HG03520 (cell line): ENCODE results near the gene EPB41L4A.

Source experiments
- ATAC-seq: cut with Tn5 transposase; IDR thresholded peaks from one replicate; pipeline ENCODE4 v1.9.1; 2021; ENCODE audit warnings: mild to moderate bottlenecking, moderate library complexity; ENCODE audit not compliant: unreplicated experiment

Gene EPB41L4A

DNA sequence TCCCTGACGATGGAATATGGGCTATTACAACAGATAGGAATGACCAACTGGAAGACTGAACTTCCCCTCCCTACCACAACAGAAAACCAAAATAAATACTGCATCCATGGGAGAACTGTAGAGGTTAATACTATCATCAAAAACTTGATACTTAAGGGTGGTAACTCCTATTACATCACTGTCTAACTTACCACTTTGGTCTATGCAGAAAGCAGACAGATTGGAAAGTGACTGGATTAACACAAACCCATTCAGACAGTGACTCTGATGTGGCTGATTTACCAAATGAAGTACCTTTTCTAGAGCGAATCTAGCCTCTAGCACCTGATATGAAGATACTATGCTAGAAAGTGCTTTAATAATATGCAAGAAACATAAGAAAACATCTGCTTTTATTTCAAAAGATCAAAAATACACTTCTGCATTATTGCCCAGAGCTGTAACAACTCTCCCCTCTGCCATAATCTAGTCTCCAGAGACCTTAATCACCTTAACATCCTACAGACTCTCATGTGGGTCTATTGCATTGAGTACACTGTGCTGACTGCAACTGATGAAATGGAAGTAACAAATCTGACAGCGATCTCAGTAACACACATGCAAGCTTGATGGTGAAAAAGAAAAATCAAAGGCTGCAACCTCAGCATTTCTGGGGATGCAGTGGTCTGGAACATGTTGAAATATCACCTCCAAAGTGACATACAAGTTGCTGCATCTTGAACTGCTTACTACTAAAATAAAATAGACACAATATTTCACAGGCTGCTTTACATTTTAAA is 62.7 kb downstream of the EPB41L4A start:
- ATAC-seq, result no peak

DNA sequence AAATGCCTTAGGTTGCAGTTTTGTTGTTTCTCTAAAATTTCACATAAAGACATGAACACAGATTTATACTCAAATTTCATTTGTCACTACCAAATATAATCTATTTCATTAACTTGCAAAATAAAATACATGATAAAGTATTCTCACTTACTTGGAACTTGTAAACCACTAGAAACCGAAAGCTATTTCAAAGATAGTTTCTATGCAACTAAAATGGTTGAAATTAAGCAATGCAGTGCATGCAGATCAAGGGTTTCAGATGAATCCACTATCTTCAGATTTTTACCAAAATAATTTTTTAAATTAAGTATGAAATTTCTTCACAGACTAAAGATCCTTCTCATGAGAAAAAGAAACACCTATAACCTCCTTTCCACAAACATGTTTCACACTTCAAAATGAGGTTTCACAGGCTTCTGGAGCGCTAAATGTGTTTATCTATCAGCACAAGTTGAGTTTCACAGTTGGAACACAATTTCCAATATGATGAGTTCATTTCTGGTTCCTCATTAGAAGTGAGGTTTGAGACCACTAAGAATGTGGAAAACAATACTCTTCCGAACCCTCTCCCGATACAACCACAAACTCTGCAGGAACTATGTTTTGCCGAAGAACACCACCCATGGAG is 63.9 kb downstream of the EPB41L4A start:
- no peak for ATAC-seq

DNA sequence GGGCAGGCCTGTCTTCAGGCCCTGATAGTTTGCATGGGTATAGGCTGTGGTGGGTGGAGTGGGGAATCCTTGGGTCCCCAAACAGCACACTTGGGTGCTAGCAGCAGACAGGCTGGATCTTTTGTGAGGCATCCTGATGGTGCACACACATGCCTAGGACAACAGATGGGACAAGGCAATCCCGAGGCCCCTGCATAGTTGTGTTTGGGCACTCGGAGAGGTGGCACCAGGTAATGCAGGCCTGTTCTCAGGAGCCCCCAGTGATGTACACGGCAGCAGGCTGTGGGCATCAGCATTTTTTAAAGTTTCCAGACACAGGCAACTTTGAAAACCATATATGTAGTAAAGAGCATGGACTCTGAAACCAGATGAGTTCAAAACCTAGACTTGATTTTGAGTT is 65.4 kb downstream of the EPB41L4A start:
- ATAC-seq, result no peak

DNA sequence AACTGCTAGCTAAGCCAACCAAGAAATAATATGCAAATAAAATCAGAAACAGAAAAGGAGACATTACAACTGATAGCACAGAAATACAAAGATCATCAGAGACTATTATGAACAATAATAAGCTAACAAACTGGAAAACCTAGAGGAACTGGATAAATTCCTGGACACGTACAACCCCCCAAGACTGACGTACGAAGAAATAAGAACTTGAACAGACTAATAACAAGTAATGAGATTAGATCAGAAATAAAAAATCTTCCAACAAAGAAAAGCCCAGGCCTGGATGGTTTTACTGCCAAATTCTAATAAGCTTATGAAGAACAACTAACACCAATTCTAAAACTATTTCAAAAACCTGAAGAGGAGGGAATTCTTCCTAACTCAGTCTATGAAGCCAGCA is 67.9 kb downstream of the EPB41L4A start:
- no peak for ATAC-seq

DNA sequence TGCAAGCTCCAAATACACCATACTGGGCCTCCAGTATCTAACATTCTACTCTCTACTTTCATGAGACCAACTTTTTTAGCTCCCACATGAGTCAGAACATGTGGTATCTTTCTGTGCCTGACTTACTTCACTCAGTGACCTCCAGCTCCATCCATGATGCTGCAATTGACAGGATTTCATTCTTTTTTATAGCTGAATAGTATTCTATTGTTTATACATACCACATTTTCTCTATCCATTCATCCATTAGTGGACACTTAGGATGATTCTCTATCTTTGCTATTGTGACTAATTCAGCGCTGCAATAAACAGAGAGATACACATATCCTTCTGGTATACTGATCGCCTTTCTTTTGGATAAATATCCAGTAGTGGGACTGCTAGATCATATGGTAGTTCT is 68.5 kb downstream of the EPB41L4A start:
- no peak for ATAC-seq

DNA sequence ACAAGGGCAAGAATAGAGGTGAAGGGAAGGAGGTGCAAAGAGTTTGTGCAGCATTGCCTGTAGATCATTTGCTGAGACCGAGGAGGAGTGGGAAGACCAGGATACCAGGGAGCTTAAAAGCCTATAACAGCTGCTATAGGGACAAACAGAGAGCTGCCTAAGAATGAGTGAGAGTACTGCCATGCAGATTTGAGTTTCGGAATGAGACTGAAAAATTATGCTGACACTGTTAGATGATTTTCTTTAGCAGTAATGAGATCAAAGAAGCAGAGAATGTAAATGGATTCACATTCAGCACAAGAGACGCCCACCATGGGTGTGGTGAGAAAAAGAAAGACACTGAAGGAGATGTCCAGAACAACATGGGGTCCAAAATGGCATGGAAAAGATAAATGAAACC is 69.7 kb downstream of the EPB41L4A start:
- ATAC-seq, result no peak

DNA sequence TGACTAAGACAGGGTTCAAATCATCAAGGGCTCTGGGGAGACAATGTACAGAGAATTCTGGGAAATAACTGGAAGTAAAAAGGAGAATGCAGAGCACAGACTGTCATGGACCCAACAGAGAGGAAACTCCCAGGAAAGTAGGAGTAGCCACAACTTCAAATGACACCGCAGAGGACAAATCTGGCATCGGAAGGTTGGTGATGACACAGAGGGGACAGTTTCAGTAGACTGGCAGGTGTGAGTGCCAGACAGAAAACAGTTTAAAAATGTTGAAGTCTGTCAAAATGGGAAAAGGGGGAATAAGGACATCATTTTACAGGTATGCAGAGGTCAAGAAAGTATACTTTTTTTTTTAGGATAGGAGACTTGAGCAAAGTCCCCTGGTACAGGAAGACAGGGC is 70.2 kb downstream of the EPB41L4A start:
- no peak for ATAC-seq

DNA sequence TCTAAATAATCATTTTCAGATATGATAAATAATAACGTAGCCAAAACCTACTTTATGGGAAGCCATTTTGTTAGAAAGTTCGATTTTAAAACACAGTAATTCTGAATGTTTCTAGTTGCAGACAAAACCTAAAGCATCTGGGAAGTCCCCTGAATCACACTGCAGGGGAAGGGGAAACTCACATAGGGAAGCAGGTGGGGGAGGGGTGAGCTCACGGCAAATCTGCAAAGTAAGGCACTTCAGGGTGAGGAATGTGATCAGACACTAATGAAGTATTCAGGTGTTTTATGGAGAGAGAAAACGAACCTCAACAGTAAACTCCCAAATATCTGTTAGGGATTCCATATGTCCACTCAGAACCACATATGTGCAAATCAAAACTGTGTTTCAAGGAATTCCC is 70.7 kb downstream of the EPB41L4A start:
- no peak for ATAC-seq

DNA sequence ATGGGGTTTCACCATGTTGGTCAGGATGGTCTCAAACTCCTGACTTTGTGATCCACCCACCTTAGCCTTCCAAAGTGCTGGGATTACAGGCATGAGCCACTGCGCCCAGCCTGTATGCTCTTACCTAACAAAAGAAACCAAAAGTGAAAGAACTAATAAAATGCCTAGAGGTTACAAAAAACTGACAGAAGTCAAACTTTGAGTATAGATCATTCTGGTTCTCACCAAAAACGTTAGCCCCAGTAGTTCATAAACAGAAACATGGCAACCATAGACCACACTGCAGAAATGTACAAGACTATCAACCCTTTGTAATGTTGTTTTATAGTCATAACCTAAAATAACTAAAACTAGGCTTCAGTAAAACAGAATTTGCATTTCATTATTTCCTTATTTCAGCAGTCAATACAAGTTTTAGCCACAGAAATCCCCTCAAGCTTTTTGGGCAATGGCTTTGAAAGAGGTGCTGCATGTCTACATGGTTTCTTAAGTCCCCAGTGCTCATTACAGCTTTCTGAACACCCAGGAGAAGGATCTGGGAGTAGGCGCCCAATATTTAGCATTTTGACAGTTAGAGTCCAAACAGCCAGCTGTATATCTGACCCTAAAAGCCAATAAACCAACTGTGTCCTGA is 72.5 kb downstream of the EPB41L4A start:
- peak; percentile 49 for ATAC-seq

DNA sequence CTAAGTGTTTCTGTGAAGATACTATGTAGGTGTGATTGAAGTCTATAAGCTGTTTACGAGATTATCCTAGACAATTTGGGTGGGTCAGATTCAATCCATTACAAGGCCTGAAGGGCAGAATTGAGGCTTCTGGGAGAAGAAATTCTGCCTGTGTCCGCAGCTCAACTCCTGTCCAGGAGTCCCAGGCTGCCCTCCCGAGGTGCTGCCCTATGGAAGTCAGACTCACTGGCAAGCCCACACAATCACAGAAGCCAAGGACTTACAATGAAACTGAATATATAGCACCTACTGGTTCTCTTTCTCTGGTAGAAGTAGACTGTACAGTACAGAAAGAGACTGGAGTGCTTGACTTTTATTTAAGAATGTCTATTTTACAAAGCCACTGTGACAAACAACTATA is 74.5 kb downstream of the EPB41L4A start:
- ATAC-seq, result no peak

DNA sequence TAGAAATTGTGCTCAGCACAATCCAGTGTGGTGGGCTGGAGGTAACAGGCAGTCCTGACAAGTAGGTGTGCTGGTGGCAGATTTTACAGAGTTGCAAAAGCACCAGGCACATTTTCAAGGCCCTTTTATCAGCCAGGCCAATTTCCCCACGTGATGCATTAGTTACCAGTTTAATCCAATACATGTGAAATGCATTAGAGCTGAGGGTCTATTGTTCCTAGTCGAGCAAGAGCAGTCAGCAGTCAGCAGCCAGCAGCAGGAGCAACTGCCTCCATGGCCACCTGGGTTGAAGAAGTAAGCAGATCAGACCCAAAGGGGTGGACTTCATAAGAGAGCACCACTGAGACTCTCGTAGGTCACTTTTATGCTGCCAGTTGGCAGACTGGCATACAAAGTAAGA is 76.7 kb downstream of the EPB41L4A start:
- no peak for ATAC-seq

DNA sequence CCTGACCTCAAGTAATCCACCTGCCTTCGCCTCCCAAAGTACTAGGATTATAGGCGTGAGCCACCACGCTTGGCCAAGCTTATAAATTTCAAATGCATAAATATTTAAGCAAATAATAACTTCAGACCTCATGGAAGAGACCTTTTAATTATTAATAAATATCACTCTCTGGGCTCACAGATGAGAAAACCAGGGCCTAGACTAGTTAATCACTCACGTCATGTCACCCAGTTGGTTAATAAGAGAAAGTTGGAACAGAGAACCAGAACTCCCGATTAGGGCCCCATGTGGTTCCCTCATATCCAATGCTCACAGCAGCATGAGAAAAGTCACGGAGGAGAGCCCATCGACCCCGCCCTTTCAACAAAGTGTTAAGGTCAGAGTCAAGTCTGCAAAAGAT is 79.3 kb downstream of the EPB41L4A start:
- ATAC-seq, result no peak

DNA sequence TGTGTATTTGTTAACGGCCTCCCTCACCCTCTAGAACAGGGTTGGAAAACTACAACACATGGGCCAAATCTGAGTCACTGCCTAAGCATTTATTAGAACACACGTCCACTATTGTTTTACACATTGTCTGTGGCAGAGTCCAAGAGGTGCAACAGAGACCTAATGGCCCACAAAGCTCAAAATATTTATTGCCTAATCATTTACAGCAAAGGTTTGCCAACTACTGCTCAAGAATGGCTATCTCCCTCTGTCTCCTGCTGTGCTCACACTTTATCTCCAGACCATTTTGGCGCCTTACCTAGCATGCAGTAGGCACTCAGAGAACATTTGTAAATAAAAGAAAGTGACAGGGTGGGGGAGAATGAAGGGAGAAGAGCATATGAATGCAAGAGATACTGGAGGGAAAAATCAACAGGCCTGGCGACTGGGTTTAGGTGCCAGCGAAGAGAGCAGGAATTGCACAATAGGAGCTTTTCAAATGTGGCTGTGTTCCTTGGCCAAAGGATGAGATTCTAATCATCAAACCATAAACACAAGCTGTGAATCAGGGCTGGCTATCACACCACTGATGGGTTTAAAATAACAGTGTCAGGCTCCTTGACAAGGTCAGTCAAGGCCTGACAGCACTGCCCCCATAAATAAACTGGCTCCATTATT is 80.3 kb downstream of the EPB41L4A start:
- no peak for ATAC-seq

DNA sequence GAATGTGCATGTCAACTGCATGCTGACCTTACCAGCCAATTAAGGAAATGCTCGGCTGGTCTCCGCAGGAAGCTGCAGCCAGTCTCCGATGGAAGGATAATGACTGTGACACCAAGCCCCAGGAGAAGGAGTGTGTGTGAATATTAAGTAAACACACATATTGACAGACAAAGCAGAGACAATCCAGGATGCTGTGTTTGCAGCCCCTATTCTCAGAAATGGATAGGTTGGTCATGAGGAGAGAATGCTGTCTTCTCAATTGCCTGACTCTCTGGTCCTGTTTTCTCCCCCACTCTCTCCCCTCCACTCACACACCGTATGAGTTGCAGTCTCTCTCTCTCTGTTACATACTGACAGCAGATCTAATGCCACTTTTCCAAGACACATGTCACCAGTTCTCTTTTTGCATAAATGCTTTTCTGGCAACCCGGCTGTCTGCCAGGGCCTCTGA is 85.7 kb downstream of the EPB41L4A start:
- no peak for ATAC-seq

DNA sequence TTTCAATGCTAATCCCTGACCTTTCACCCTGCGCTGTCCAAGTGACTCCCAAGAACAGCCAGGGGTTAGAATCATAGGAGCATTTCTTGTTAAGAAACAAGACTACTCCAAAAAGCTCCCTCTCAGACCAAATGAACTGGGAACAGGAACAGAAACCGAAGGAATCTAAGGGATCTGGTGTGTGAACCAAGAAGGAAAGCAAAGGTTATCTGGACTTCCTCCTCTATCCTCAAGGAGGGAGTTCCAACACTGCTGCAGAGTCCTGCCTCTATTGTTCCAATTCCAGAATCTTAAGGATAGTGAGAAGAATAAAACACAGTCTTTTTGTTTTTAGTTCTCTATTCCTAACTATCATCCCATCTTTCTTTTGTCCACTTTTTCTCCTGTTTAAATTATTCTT is 87.2 kb downstream of the EPB41L4A start:
- no peak for ATAC-seq

DNA sequence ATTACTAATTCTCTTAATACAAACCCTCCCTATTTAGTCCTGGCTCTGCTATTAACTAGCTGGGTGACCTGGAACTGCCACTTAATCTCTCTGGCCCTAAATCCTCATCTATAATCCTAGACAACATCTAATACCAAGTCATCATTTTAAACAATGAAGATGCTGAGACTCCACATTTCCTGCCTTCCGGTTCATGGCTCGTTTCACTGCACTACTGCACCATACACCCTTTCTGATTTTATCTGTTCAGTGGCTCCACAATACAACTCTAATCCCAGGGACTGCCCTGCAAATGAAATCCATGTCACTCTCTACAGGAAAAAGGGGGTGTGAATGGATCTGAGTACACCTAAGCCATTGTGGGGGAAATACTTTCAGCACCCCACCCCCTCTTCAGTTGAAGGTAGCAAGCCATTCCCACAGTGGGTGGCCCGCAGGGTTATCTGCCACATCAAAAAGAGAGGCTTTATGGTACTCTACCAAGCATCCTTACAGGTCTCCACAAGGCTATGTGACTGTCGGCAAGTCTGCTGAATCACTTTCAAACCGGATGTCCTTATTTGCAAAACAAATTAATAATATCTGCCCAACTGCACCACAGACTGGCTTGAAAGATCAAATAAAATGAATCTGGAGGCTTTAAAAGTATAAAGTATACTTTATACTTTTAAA is 89.5 kb downstream of the EPB41L4A start:
- peak; percentile 96 for ATAC-seq

DNA sequence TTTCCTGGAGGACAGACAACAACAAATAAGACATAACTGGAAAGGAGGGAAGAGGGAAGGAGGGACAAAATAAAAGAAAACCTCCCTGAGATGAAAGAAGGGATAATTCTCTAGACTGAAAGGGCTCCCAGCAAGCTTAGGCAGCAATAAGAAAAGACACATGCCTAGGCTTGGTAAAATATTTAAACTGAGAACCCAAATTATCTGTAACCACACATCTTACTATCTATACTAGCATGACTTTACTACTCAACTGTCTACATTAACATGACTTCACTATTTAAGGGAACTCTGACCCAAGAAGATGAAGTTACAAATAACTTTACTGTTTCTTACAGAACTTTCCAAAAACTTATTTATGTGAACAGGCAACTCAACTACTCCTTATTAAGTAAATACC is 95.9 kb downstream of the EPB41L4A start:
- ATAC-seq, result no peak

DNA sequence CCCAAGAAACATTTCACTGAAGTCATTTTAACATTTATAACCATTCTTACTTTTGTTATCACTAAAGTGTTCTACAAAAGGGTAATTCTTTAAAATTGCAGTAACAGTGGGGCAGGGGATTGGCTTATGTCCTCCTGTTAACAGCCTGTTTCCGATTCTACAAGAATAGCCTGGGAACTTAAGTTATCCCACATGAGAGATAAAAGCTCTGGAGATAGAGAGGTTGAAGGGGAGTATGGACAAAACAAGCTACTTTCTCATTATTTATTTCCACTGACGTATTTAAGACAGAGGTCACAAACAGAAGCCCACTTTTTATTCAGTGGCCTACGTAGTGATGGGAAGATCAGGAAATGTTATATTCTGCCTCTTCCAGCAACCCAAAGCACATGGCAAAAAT is 98.7 kb downstream of the EPB41L4A start:
- no peak for ATAC-seq

DNA sequence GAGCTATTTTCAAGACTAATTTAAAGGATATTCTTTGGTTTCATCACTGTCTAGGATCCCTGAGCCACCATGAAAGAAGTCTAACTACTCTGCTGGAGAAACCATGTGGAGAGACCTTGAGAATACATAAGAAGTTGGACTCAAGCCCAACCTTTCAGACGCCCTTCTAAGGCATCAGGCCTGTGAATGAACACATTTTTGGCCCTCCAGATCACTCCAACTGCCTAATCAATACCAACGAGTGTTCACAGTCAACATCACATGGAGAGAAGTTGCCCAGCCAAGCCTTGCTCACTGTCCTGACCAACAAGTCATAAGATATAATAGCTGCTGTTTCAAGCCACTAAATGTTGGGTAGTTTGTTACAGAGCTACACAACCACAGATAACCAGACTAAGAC is 100.7 kb downstream of the EPB41L4A start:
- ATAC-seq, result no peak

DNA sequence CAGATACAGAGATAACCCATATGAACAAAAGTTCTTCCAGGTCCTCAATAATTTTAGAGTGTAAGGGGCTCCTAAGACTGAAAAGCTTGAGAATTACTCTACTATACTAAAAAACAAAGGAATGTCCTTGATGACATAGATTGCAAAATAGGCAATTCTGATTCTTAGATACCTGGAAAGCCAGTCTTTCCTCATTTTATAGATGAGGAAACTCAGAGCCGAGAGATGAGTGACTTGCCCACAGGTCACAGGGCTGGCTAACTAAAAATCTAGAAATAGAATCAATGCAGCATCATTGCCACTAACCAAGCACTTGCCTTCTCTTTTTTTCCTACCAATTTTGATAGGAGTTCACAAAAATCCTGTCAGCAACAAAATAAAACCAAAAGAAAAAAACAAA is 101.2 kb downstream of the EPB41L4A start:
- no peak for ATAC-seq

DNA sequence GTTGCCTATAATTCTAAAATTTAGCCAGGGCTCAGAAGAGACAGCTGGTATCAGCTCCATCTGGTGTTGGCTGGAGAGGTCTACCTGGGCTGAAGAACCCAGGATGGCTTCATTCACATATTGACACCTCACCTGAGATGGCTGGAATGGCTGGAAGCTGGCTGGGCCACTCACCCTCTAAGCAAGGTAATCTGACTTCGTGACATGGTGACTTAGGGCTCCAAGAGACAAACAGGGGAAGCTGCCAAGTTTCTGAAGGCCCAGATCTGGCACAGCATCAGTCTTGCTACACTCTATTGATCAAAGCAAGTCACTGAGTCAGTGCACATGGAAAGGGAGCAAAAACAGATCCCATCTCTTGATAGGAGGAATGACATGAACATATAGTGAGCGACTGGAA is 102.3 kb downstream of the EPB41L4A start:
- ATAC-seq, result no peak
